HL-60 (cell line): ENCODE data around the gene EPHA6.

Experiments
- DNase-seq, 2 experiments: peaks; one replicate each; pipeline ENCODE4 v3.0.0-alpha.2; 2010 to 2020; ENCODE audit warnings: low read depth in 1 of 2, low spot score in 1 of 2
- H3K27ac ChIP-seq: fragments of 250-450 bp; sonication (Bioruptor Pico); replicated peaks from 2 replicates; pipeline ENCODE4 v1.5.1; 2020; ENCODE audit warnings: mild to moderate bottlenecking, moderate library complexity
- H3K27me3 ChIP-seq: fragments of 250-450 bp; sonication (Bioruptor Pico); 2 replicates; pipeline ENCODE4 v1.5.1; 2021; ENCODE audit warnings: mild to moderate bottlenecking, moderate library complexity; ENCODE audit not compliant: insufficient read depth, poor library complexity, severe bottlenecking
- H3K4me3 ChIP-seq: replicated peaks from 2 replicates; pipeline ENCODE4 v1.5.1; 2011; ENCODE audit warnings: mild to moderate bottlenecking, control low read depth, low read length; ENCODE audit not compliant: insufficient read depth
- CTCF ChIP-seq: IDR thresholded peaks from one replicate; pipeline ENCODE4 v1.5.1; 2011; ENCODE audit warnings: low read length, control low read depth, inconsistent platforms; ENCODE audit not compliant: insufficient read depth
- GABPA ChIP-seq: IDR thresholded peaks from 2 replicates; pipeline ENCODE4 v1.6.1; 2012; ENCODE audit warnings: low read depth
- POLR2AphosphoS5 ChIP-seq: IDR thresholded peaks from 2 replicates; pipeline ENCODE4 v1.6.1; 2012; ENCODE audit warnings: low read depth
- REST ChIP-seq: IDR thresholded peaks from 2 replicates; pipeline ENCODE4 v1.6.1; 2012; ENCODE audit warnings: low read depth; ENCODE audit not compliant: insufficient replicate concordance
- SPI1 ChIP-seq: IDR thresholded peaks from 2 replicates; pipeline ENCODE4 v1.6.1; 2012; ENCODE audit warnings: low read depth, mild to moderate bottlenecking, borderline replicate concordance

EPHA6 gene

GRCh38 chr3:96813134-96813819, 1.1 kb upstream of the EPHA6 start:
- peak; percentile 2 to 69 for DNase-seq
- Histone ChIP-seq H3K27ac (no peak overlapping the region), H3K27me3 (peaks cover 28% of the 10 kb centered on the region), H3K4me3 (peak overlapping the region; percentile 16)
- TF ChIP-seq CTCF, result peak; percentile 21
- TF ChIP-seq REST, result no peak

- TF ChIP-seq GABPA (no peak), POLR2AphosphoS5 (no peak), SPI1 (no peak)
- Histone ChIP-seq H3K27ac (no peak overlapping the region), H3K27me3 (peaks cover 28% of the 10 kb centered on the region), H3K4me3 (no peak overlapping the region)
- no peak for DNase-seq
Measured at GRCh38 chr3:96814651-96815567, 515 bp downstream of the EPHA6 start.

GRCh38 chr3:96831175-96831574, 16.8 kb downstream of the EPHA6 start:
- no peak for TF ChIP-seq GABPA
- TF ChIP-seq POLR2AphosphoS5, result no peak
- no peak for TF ChIP-seq SPI1
- TF ChIP-seq REST, result no peak
- TF ChIP-seq CTCF, result no peak
- H3K4me3 ChIP-seq, result no peak overlapping the region
- no peak for DNase-seq
- H3K27ac ChIP-seq, result no peak overlapping the region
- H3K27me3 ChIP-seq, result no peaks in the 10 kb centered on the region

- no peak overlapping the region for H3K27ac ChIP-seq
- H3K4me3 ChIP-seq, result no peak overlapping the region
- no peak for TF ChIP-seq POLR2AphosphoS5
- no peak for TF ChIP-seq REST
- TF ChIP-seq GABPA, result no peak
- no peak for TF ChIP-seq CTCF
- TF ChIP-seq SPI1, result no peak
- DNase-seq, result no peak
- no peaks in the 10 kb centered on the region for H3K27me3 ChIP-seq
Measured at GRCh38 chr3:96833301-96833700, 18.9 kb downstream of the EPHA6 start.
